ENCODE results near the gene PGF.

PGF gene

DNA sequence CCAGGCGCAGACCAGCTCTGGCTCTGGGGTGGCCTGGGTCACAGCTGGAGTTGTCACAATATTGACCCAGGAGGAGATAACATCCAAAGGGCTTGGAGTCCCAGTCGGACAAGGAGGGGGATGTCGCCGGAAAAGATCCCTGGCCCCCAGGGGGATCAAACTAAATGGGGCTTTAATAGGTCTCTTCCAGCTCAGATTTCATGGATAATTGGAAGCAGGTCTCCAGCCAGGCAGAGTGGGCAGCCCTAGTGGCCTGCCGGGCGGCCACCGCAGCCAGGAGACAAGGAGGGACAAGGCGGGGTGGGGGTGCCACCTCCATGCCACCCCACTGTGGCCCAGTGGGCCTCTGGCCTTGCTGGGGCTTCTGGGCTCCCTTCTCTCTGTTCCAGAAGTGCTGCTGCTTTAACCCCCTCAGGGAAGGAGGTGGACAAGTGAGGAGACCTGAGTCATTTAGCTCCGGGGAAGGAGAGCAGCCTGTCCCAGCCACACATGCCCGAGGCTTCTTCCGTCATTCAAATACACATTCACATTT lies 23.1 kb upstream of the PGF start:
- DNase-seq (ENCODE audit: low read depth), result no peak
- no peak overlapping the region for H3K4me3 ChIP-seq (ENCODE audit: low read depth, low read length)
- TF ChIP-seq, protein P1, sequence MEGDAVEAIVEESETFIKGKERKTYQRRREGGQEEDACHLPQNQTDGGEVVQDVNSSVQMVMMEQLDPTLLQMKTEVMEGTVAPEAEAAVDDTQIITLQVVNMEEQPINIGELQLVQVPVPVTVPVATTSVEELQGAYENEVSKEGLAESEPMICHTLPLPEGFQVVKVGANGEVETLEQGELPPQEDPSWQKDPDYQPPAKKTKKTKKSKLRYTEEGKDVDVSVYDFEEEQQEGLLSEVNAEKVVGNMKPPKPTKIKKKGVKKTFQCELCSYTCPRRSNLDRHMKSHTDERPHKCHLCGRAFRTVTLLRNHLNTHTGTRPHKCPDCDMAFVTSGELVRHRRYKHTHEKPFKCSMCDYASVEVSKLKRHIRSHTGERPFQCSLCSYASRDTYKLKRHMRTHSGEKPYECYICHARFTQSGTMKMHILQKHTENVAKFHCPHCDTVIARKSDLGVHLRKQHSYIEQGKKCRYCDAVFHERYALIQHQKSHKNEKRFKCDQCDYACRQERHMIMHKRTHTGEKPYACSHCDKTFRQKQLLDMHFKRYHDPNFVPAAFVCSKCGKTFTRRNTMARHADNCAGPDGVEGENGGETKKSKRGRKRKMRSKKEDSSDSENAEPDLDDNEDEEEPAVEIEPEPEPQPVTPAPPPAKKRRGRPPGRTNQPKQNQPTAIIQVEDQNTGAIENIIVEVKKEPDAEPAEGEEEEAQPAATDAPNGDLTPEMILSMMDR (IDR thresholded peaks at IDR 0.05; ENCODE audit: control insufficient read depth, extremely low read depth, insufficient read depth), result no peak

DNA sequence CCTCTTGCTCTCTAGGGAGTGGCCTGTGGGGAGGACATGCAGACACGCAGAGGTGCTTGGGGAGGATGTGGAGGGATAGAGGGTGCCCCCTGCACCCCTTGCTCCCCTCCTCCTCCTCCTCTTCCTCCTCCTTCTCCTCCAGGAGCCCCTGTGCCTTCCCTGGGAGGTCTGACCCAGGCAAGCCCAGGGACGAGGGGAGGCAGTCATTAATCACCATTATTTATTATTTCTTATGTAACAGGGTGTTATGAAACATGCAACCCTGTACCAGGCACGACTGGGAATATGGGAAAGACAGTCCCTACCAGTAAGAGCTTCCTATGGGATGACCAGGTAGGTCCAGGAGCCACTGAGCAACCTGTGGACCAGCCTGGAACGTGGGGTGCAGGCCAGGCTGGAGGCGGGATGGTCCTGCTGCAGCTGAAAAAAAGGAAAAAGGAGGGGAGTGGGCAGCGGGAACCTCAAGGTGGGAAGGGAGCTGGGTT lies 22.5 kb upstream of the PGF start:
- H3K4me3 ChIP-seq (ENCODE audit: low read depth, low read length), result no peak overlapping the region
- TF ChIP-seq, protein P1 (IDR thresholded peaks at IDR 0.05; ENCODE audit: control insufficient read depth, extremely low read depth, insufficient read depth), result no peak
- no peak for DNase-seq (ENCODE audit: low read depth)

- DNase-seq (ENCODE audit: low read depth), result no peak
- TF ChIP-seq, protein P1 (IDR thresholded peaks at IDR 0.05; ENCODE audit: control insufficient read depth, extremely low read depth, insufficient read depth), result no peak
- no peak overlapping the region for H3K4me3 ChIP-seq (ENCODE audit: low read depth, low read length)
Observed at GRCh38 chr14:74977164-74977900, 21.9 kb upstream of the PGF start.

DNA sequence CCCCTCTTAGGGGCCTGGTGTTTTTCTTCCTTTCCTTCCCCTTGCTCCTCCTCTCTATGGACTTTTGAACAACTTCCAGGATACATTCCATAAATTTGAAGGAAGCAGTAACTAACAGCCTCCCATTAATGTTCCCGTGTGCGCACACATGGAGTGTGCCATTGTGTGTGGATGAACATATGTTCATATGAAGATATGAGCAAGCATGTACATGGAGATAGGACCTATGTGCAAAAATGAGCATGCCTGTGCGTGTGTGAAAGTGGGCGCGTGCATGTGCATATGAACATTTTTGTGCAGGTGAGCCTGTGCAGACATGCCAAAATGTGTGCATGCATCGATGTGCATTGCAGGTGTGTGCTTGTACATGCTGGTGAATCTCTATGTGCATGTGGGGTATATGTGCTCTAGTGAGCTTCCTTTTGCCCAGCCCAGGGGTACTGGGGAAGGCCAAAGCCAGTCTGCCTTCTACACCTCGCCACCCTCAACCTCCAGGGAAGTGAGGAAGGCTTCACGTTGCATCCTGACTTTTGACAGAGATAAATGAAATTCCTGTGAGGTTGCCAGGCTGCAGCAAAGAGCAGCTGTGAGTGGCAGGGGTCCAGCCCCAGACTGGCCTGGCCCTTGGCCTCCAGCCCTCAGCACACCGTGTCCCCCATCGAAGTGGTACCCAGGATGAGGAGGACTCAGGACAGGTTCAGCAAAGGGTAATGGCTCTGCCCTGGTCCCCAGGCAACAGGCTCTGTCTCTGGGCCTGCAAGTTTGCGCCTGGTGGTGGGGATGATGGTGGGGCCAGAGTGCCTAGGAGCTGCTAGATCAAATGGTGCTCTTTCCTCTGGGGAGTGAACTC lies 21.1 kb upstream of the PGF start:
- TF ChIP-seq, protein P1 (IDR thresholded peaks at IDR 0.05; ENCODE audit: control insufficient read depth, extremely low read depth, insufficient read depth), result no peak
- H3K4me3 ChIP-seq (ENCODE audit: low read depth, low read length), result no peak overlapping the region
- DNase-seq (ENCODE audit: low read depth), result no peak

DNA sequence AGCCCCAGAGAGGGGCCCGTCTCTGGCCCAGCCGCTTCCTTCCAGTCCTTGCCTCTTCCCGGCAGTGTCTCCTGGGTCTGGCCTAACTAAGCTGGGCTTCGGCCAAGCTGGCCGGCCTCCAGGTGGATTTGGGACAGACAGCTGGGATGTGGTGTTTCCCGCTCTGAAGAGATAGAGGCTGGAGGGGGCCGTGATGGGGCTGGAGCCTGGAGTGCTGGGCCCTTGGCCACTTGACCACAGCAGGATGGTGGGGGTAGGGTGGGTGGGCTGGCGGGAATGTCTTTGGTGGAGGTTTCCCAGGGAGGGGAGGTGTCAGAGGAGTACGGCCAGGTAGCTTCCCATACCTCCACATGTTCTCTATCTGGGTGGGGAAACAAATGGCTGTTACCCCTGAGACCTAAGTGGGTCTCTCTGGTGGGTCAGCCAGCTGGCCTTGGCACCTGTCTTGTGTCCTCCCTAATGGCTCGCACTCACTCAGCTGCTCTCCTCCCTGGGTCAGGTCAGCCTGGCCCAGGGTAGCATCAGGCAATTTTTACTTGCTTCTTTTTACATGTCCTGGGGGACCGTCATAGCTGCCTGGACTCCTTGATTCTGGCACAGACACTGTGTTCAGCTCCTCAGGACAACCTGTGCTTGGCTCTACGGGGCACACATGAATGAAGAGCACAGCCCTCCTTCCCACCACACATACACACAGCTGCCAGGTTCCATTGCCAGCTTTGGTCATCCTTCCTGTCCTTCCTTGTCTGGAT lies 19.8 kb upstream of the PGF start:
- DNase-seq (ENCODE audit: low read depth), result no peak
- TF ChIP-seq, protein P1 (IDR thresholded peaks at IDR 0.05; ENCODE audit: control insufficient read depth, extremely low read depth, insufficient read depth), result no peak
- no peak overlapping the region for H3K4me3 ChIP-seq (ENCODE audit: low read depth, low read length)

DNA sequence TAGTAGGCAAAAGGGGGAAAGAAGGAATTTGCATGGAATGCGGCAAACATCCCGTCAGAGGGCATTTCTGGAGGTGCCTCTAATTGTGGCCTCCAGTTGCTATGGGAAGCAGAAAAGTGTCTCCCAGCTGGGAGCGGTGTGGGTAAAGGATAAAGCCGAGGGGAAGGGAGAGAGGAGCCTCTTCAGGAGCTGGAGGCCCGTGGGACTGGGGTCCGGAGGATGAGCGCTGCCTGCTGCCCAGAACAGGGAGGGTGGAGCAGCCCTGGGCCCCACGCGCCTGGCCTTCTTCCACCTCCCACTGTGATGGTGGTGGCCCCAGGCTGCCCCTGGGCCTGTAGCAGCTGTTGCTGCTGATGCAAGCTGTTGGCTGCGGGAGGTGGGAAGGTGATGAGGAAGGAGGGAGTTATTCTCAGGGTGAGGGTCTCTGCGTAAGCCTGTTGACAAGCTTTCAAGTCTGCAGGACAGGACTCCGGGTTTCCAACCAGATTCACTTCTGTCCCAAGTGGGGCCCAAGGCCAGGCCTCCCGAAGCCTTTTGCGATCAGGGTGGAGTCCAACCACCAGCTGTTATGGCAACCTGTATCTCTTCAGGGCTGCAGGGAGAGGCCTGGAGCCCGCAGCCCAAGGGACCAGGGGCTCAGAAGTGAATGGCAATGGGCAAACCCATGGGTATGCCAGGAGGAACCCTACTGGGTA lies 19.1 kb upstream of the PGF start:
- H3K4me3 ChIP-seq (ENCODE audit: low read depth, low read length), result no peak overlapping the region
- TF ChIP-seq, protein P1 (IDR thresholded peaks at IDR 0.05; ENCODE audit: control insufficient read depth, extremely low read depth, insufficient read depth), result no peak
- no peak for DNase-seq (ENCODE audit: low read depth)
